ENCODE measurements around the gene TMPRSS7.
A peak's percentile ranks its signal among the peaks of the same experiment; 100 is the strongest.

TMPRSS7 gene

GRCh38 chr3:112101916-112102315 is 67.4 kb downstream of the TMPRSS7 start:
- peak in 2 of 3 experiments; percentile 25 to 67 for DNase-seq

GRCh38 chr3:112104774-112105173 is 70.2 kb downstream of the TMPRSS7 start:
- no peak for DNase-seq

- peak; percentile 62 to 85 (median 66) for DNase-seq
These were observed 74.8 kb downstream of the TMPRSS7 start for GRCh38 chr3:112109322-112109721.

- peak; percentile 45 to 85 (median 48) for DNase-seq
These were observed 77.4 kb downstream of the TMPRSS7 start for GRCh38 chr3:112111785-112112402.

- DNase-seq, result no peak
These were observed 80.1 kb downstream of the TMPRSS7 start for GRCh38 chr3:112114576-112115160.

GRCh38 chr3:112115161-112115739 is 80.7 kb downstream of the TMPRSS7 start:
- DNase-seq, result no peak

GRCh38 chr3:112115806-112116383 is 81.4 kb downstream of the TMPRSS7 start:
- no peak for DNase-seq

- no peak for DNase-seq
These were observed 82.2 kb downstream of the TMPRSS7 start for GRCh38 chr3:112116748-112117186.

- no peak for DNase-seq
These were observed 82.9 kb downstream of the TMPRSS7 start for GRCh38 chr3:112117415-112117814.

GRCh38 chr3:112117841-112118571 is 83.5 kb downstream of the TMPRSS7 start:
- no peak for DNase-seq

GRCh38 chr3:112119962-112120836 is 85.7 kb downstream of the TMPRSS7 start:
- DNase-seq, result peak in 1 of 3 experiments; percentile 49

- DNase-seq, result peak in 1 of 3 experiments; percentile 17
These were observed 87.3 kb downstream of the TMPRSS7 start for GRCh38 chr3:112121577-112122547.

- no peak for DNase-seq
These were observed 88.3 kb downstream of the TMPRSS7 start for GRCh38 chr3:112122870-112123269.

GRCh38 chr3:112123548-112123947 is 89.0 kb downstream of the TMPRSS7 start:
- DNase-seq, result no peak

GRCh38 chr3:112124907-112125607 is 90.5 kb downstream of the TMPRSS7 start:
- peak; percentile 21 to 74 (median 46) for DNase-seq

GRCh38 chr3:112126511-112126911 is 92.0 kb downstream of the TMPRSS7 start:
- DNase-seq, result peak in 1 of 3 experiments; percentile 35

- no peak for DNase-seq
These were observed 93.3 kb downstream of the TMPRSS7 start for GRCh38 chr3:112127522-112128494.

- peak in 1 of 3 experiments; percentile 34 for DNase-seq
These were observed 94.5 kb downstream of the TMPRSS7 start for GRCh38 chr3:112128843-112129727.

All from NCI-H1417 (cell line).